GM23248 (cell line): ENCODE measurements around the gene ASCL1. TPM values are rescaled to one million over a fixed set of nuclear protein-coding genes. Genes with fewer than 3 reads are reported as not detected.

Experiments used
- DNase-seq: peaks from one replicate; pipeline ENCODE4 v3.0.0-alpha.2; 2015
- H2AFZ ChIP-seq: fragments of 200-600 bp; sonication (generic); 2 replicates; pipeline ENCODE4 v1.6.1; 2016; ENCODE audit warnings: antibody characterized with exemption
- H3F3A ChIP-seq: fragments of 200-600 bp; sonication (generic); 2 replicates; pipeline ENCODE4 v1.6.1; 2016; ENCODE audit warnings: mild to moderate bottlenecking, antibody characterized with exemption, mixed run types; ENCODE audit not compliant: insufficient read depth
- H3K27ac ChIP-seq: fragments of 200-600 bp; sonication (generic); 2 replicates; pipeline ENCODE4 v1.5.1; 2016; ENCODE audit warnings: mild to moderate bottlenecking
- H3K27me3 ChIP-seq: fragments of 200-600 bp; sonication (generic); replicated peaks from 2 replicates; pipeline ENCODE4 v1.6.1; 2016; ENCODE audit warnings: mild to moderate bottlenecking; ENCODE audit not compliant: insufficient read depth
- H3K36me3 ChIP-seq: fragments of 200-600 bp; sonication (generic); 2 replicates; pipeline ENCODE4 v1.6.1; 2016; ENCODE audit warnings: low read depth, mild to moderate bottlenecking
- H3K4me1 ChIP-seq: fragments of 200-600 bp; sonication (generic); 2 replicates; pipeline ENCODE4 v1.6.1; 2016; ENCODE audit warnings: mild to moderate bottlenecking; ENCODE audit not compliant: insufficient read depth
- H3K4me2 ChIP-seq: fragments of 200-600 bp; sonication (generic); one replicate; pipeline ENCODE4 v1.6.1; 2016; ENCODE audit warnings: mild to moderate bottlenecking; ENCODE audit not compliant: unreplicated experiment
- H3K4me3 ChIP-seq: fragments of 200-600 bp; sonication (generic); 2 replicates; pipeline ENCODE4 v1.5.1; 2016; ENCODE audit warnings: mild to moderate bottlenecking
- H3K79me2 ChIP-seq: fragments of 200-600 bp; sonication (generic); 2 replicates; pipeline ENCODE4 v1.6.1; 2016; ENCODE audit warnings: mild to moderate bottlenecking; ENCODE audit not compliant: insufficient read depth
- H3K9ac ChIP-seq: fragments of 200-600 bp; sonication (generic); 2 replicates; pipeline ENCODE4 v1.6.1; 2016; ENCODE audit warnings: mild to moderate bottlenecking
- H3K9me2 ChIP-seq: fragments of 200-600 bp; sonication (generic); 2 replicates; pipeline ENCODE4 v1.6.1; 2016; ENCODE audit warnings: mixed run types, mild to moderate bottlenecking, moderate library complexity; ENCODE audit not compliant: insufficient read depth
- H3K9me3 ChIP-seq: fragments of 200-600 bp; sonication (generic); one replicate; pipeline ENCODE4 v1.6.1; 2017; ENCODE audit warnings: low read depth
- H4K20me1 ChIP-seq: fragments of 200-600 bp; sonication (generic); 2 replicates; pipeline ENCODE4 v1.6.0; 2016; ENCODE audit not compliant: insufficient read depth
- EZH2 ChIP-seq: fragments of 200-600 bp; sonication (generic); IDR thresholded peaks from 2 replicates; pipeline ENCODE4 v1.6.1; 2018; ENCODE audit warnings: antibody characterized with exemption, mild to moderate bottlenecking; ENCODE audit not compliant: insufficient read depth, poor library complexity, severe bottlenecking
- EZH2phosphoT487 ChIP-seq: fragments of 200-600 bp; sonication (generic); IDR thresholded peaks from 2 replicates; pipeline ENCODE4 v1.6.1; 2018; ENCODE audit warnings: antibody characterized with exemption, moderate library complexity, mild to moderate bottlenecking, low read depth; ENCODE audit not compliant: insufficient read depth
- WGBS, 2 experiments: methylation state at CpG; one replicate each; pipeline ENCODE4 v1.1.6; 2015 to 2017; ENCODE audit warnings: low lambda C conversion rate in 2 of 2, low coverage in 1 of 2; ENCODE audit errors: missing lambda C conversion rate in 2 of 2; 5-methylcytosine and 5-hydroxymethylcytosine counted together
- in situ Hi-C: fragments of 300-500 bp; cut with MboI; formaldehyde crosslinking; loops from 2 replicates; pipeline ENCODE4 v1.15.0; 2020
- polyA plus RNA-seq: library from polyadenylated mRNA; unstranded; fragments of >200 nt; fragmentation: Nextera tagmentation; extraction: Ambion mirVana; gene quantifications from 2 replicates; pipeline ENCODE4 v1.2.1, GENCODE V29; 2016
- total RNA-seq: library from RNA; depleted of rRNA; stranded (reverse); fragments of >200 nt; shearing (Covaris generic); gene quantifications from 2 replicates; pipeline ENCODE4 v1.2.3, GENCODE V29; 2014

ASCL1 gene
- total and polyA plus RNA-seq, 2 experiments from 2014 or later, result not detected

DNA sequence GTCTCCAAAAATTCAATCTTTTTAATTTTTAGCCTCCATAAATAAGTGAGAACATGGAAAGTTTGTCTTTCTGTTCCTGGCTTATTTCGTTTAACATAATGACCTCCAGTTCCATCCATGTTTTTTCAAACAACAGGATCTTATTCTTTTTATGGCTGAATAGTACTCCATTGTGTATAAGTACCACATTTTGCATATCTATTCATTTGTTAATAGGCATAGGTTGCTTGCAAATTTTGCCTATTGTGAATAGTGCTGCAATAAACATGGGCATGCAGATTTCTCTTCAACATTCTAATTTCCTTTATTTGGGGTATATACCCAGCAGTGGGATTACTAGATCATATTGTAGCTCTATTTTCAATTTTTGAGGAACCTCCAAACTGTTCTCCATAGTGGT is 24.3 kb upstream of the ASCL1 start:
- no peak overlapping the region for H2AFZ ChIP-seq
- TF ChIP-seq EZH2 (no peak), EZH2phosphoT487 (no peak)

DNA sequence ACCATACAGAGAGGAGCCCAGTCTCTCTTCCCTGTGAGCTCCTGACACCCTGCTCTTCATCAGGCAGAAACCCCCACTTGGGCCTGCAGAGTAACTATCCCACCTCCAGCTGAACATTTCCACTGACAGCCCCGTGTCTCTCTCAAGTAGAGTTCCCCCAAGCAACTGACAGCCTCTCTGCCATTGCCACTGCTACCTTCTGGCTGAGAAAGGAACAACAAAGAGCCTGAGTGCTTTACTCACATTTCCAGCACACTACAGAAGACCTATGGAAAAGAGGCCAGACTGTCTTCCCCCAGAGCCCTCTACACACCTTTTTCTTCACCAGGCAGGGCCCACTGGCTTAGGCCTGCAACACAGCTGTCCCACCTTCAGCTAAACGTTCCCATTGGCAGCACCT is 18.4 kb upstream of the ASCL1 start:
- H4K20me1 ChIP-seq, result no peaks in the 10 kb centered on the region
- 0 to 3% methylated on average over 2 of the region's 2 CpGs for WGBS, 2 experiments
- H3K79me2 ChIP-seq, result no peaks in the 10 kb centered on the region
- no peaks in the 10 kb centered on the region for H3K36me3 ChIP-seq
- no peaks in the 10 kb centered on the region for H3K4me1 ChIP-seq
- H3K9ac ChIP-seq, result no peak overlapping the region
- no peak overlapping the region for H3K4me3 ChIP-seq
- no peaks in the 10 kb centered on the region for H3K27me3 ChIP-seq
- no peaks in the 10 kb centered on the region for H3F3A ChIP-seq
- in situ Hi-C loops, result no loop called here
- TF ChIP-seq EZH2 (no peak), EZH2phosphoT487 (no peak)
- H3K4me2 ChIP-seq, result no peak overlapping the region
- no peak overlapping the region for H3K27ac ChIP-seq
- H2AFZ ChIP-seq, result no peak overlapping the region
- peaks cover 6% of the 10 kb centered on the region for H3K9me3 ChIP-seq
- no peak for DNase-seq
- no peaks in the 10 kb centered on the region for H3K9me2 ChIP-seq

More for the DNA sequence above, 24.3 kb upstream of the ASCL1 start:
- Histone ChIP-seq H3K9ac (no peak overlapping the region), H3K9me3 (no peaks in the 10 kb centered on the region), H3K27ac (no peak overlapping the region), H4K20me1 (no peaks in the 10 kb centered on the region), H3K79me2 (no peaks in the 10 kb centered on the region), H3K4me2 (no peak overlapping the region), H3K27me3 (no peaks in the 10 kb centered on the region), H3K4me1 (no peaks in the 10 kb centered on the region), H3K4me3 (no peak overlapping the region), H3K36me3 (no peaks in the 10 kb centered on the region), H3F3A (no peaks in the 10 kb centered on the region), H3K9me2 (no peaks in the 10 kb centered on the region)
- no peak for DNase-seq
- in situ Hi-C loops, result no loop called here
- 0 to 12% methylated on average over 1 of the region's 1 CpG for WGBS, 2 experiments

DNA sequence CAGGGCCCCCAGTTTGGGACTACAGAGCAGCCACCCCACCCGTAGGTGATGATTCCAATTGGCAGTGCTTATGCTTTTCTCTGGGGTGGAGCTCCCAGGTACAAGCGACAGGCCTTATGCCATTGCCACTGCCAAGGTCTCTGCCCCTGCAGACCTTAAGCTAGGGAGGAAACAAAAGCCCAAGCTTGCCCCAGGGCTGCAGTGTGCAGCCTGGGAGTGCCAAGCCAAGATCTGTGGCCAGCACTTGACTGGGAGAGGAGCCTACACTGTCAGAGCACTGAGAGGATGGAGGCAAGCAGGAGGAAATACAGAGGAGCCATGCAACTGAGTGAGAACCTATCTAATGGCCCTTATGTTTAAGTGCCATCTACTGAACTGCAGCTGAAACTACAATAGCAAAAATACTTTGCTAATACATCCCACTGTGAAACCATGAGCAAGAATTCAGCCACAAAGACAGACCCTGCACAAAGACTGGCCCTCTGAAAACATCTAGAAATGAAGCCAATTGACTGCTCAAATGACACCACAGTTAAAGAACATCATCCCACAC is 17.7 kb upstream of the ASCL1 start:
- WGBS, 2 experiments, result 18% methylated on average over 2 of the region's 2 CpGs
- Histone ChIP-seq H3K9me2 (no peaks in the 10 kb centered on the region), H3K36me3 (no peaks in the 10 kb centered on the region), H3K27ac (no peak overlapping the region), H3K4me1 (no peaks in the 10 kb centered on the region), H3K27me3 (no peaks in the 10 kb centered on the region), H2AFZ (no peak overlapping the region), H3K9me3 (peaks cover 6% of the 10 kb centered on the region), H3K4me2 (no peak overlapping the region), H3K4me3 (no peak overlapping the region), H3F3A (no peaks in the 10 kb centered on the region), H3K79me2 (no peaks in the 10 kb centered on the region), H3K9ac (no peak overlapping the region), H4K20me1 (no peaks in the 10 kb centered on the region)
- in situ Hi-C loops, result no loop called here
- DNase-seq, result no peak
- TF ChIP-seq EZH2 (no peak), EZH2phosphoT487 (no peak)

DNA sequence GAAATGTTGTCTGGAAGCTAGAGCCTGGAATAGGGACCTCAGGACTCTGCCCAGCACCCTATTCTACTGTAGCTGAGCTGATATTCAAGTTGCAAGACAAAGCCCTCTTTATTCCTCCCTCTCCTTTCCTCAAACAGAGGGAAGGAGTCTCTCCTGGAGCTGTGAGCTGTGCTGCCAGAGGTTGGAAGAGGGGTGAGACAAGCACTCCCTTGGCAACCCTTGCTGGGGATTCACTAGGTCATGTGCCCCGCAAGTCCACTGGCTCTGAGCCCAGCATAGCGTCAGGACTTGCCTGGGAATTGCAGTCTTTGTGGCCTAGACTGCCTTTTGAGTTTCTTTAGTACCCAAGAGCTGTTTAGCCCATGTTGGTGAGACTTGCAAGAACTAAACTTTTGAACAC is 11.4 kb upstream of the ASCL1 start:
- in situ Hi-C loops, result loop anchor here (5.0 kb wide), 1 partner anchor 611 kb away; no protein-coding TSS in a partner anchor
- Histone ChIP-seq H3K36me3 (no peaks in the 10 kb centered on the region), H2AFZ (no peak overlapping the region), H3F3A (no peaks in the 10 kb centered on the region), H3K4me1 (no peaks in the 10 kb centered on the region), H3K4me3 (no peak overlapping the region), H3K9me3 (no peaks in the 10 kb centered on the region), H3K27ac (no peak overlapping the region), H3K27me3 (peaks cover 21% of the 10 kb centered on the region), H3K4me2 (no peak overlapping the region), H3K9ac (no peak overlapping the region), H3K9me2 (no peaks in the 10 kb centered on the region), H3K79me2 (no peaks in the 10 kb centered on the region), H4K20me1 (no peaks in the 10 kb centered on the region)
- 6 to 8% methylated on average over 2 of the region's 2 CpGs for WGBS, 2 experiments
- no peak for DNase-seq
- TF ChIP-seq EZH2, result no peak
- no peak for TF ChIP-seq EZH2phosphoT487
